GM13976 (cell line): ENCODE results near the gene ABTB2.

ENCODE experiments used
- DNase-seq: peaks from one replicate; pipeline ENCODE4 v3.0.0; 2012; ENCODE audit warnings: low spot score
- in situ Hi-C: fragments of 300-500 bp; cut with MboI; formaldehyde crosslinking; loops from one replicate; pipeline ENCODE4 v1.12.0; 2022; ENCODE audit warnings: low sequenced_read_pairs, mixed read lengths, inconsistent platforms; ENCODE audit not compliant: unreplicated experiment
- TF ChIP-seq, protein P1 (sequence below): IDR thresholded peaks from 2 replicates; pipeline ENCODE4 v1.5.1; 2012; ENCODE audit warnings: borderline replicate concordance, mild to moderate bottlenecking; ENCODE audit not compliant: insufficient read depth; ENCODE audit errors: extremely low read depth, missing control alignments, control extremely low read depth

ABTB2 gene

DNA sequence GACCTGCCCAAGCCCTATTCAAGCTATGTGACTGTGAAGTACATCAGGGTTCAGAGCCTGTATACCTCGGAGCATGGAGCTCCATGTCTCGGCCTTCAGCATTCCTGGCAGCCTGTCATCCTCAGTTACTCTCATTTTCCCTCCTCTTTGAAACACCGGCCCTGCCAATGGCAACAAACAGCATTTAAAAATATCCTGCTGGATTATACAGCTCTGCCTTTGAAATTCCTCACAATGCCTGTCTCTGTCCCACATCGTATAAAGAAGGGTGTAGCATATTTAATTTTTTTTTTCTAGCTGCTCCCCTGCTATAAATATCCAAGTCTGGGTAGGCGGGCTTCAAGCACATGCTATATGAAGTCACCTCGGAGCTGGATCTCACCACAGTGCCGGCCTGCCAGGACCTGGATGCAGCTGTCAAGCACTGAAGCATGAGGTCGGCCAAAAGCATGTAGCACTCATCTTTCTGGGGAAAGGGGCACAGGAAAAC is 11.8 kb downstream of the ABTB2 start:
- in situ Hi-C loops = no loop called here
- DNase-seq = no peak
- TF ChIP-seq, protein P1, sequence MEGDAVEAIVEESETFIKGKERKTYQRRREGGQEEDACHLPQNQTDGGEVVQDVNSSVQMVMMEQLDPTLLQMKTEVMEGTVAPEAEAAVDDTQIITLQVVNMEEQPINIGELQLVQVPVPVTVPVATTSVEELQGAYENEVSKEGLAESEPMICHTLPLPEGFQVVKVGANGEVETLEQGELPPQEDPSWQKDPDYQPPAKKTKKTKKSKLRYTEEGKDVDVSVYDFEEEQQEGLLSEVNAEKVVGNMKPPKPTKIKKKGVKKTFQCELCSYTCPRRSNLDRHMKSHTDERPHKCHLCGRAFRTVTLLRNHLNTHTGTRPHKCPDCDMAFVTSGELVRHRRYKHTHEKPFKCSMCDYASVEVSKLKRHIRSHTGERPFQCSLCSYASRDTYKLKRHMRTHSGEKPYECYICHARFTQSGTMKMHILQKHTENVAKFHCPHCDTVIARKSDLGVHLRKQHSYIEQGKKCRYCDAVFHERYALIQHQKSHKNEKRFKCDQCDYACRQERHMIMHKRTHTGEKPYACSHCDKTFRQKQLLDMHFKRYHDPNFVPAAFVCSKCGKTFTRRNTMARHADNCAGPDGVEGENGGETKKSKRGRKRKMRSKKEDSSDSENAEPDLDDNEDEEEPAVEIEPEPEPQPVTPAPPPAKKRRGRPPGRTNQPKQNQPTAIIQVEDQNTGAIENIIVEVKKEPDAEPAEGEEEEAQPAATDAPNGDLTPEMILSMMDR = no peak

DNA sequence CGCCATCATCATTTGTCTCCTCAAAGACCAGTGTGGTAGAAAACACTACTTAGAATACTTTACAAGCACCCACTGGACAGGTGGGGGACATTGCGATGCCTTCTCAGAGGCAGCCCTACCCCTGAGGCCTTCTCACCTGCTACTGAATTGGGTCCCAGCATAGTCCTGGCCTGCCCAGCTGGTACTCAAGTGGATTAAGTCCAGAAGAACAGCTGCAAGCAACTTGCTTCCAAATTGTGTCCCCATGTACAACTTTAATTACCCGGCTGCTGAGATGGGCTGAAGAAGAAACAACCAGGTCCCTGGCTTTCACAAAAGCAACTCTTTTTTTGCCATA is 12.3 kb downstream of the ABTB2 start:
- in situ Hi-C loops = no loop called here
- DNase-seq = no peak
- TF ChIP-seq, protein P1 = no peak

DNA sequence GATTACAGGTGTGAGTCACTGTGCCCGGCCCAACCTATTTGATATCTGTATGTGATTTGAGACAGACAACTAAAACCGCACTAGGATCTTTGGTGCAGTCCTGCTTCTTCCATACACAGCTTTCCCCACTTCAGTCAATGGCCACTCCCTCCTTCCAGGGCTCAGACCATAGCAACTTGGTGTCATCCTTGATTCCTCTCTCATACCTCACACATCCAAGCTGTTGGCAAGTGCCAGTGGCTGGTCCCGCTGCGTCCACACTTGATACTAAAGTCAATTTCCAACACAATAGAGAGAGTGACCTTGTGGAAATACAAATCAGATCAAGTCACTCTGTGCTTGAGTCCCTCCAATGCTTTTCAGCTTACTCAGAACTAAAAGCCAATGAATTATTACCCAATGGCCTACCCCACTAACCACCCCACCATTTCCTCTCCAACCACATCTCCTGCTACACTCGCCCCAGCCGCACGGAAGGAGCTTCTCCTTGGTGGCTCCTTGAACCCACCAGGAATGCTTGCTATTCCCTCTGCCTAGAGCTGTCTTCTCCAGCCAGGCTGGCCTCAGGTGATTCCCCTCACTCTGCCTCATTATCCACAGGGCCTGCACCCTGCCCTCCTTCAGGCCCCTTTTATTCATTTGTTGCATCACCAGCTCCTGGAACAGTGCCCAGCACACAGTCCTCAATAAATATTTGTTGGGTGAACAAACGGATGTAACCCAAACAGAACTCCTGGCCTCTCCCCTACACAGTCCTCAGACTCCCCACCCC is 12.9 kb downstream of the ABTB2 start:
- TF ChIP-seq, protein P1 = no peak
- no peak for DNase-seq
- in situ Hi-C loops = no loop called here

DNA sequence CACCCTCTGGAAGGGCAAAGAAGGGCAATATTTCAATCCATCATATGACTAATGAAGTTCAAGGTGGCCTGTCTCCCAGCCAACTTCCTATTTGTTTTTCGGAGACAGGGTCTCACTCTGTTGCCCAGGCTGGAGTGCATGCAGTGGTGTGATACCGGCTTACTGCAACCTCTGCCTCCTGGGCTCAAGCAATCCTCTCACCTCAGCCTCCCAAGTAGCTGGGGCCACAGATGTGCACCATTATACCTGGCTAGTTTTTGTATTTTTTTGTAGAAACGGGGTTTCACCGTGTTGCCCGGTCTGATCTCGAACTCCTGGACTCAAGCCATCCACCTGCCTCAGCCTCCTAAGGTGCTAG is 13.4 kb downstream of the ABTB2 start:
- TF ChIP-seq, protein P1 = no peak
- in situ Hi-C loops = no loop called here
- no peak for DNase-seq

DNA sequence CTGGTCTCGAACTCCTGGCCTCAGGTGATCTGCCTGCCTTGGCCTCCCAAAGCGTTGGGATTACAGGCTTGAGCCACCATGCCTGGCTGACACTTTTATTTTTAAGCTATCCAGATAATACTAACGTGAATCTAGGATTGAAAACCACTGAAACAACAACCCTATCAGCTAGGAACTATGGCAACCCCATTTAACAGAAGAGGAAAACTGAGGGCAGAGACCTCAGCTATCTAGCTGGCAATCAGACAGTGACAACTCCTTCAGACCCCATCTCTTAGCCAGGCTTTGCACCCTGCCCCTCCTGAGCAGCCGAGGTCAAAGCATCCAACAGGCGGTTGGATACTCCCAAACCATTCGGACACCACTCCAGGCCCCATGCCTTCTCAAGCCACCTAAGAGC is 14.1 kb downstream of the ABTB2 start:
- in situ Hi-C loops = no loop called here
- no peak for DNase-seq
- TF ChIP-seq, protein P1 = no peak

DNA sequence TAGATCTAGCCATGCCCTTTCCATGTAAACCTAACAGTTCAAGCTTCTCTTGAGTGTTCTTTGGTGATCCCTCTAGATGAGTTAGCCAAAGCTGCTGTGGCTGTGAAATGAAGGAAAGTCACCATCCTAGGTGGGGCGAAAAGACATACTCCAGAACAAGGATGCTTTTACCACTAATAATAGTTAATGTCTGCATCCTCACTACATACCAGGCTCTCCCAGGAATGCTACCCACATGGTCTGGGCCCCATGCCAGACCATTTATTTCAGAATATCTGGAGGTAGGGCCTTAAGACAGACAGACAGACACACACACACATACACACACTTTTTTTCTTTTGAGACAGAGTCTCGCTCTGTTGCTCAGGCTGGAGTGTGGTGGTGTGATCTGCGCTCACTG is 14.7 kb downstream of the ABTB2 start:
- TF ChIP-seq, protein P1 = no peak
- DNase-seq = no peak
- in situ Hi-C loops = no loop called here
